HG02970 (cell line): ENCODE measurements around the gene EPB41L4B.
"Not testable (repeated sequence)": the region's sequence is repeated elsewhere in the genome, so short reads cannot be mapped to it uniquely, and the experiment has no call there.

Source experiments
- ATAC-seq: cut with Tn5 transposase; IDR thresholded peaks from one replicate; pipeline ENCODE4 v1.9.1; 2021; ENCODE audit warnings: mild to moderate bottlenecking, moderate library complexity, moderate number of reproducible peaks; ENCODE audit not compliant: unreplicated experiment, low FRiP score

EPB41L4B gene

DNA sequence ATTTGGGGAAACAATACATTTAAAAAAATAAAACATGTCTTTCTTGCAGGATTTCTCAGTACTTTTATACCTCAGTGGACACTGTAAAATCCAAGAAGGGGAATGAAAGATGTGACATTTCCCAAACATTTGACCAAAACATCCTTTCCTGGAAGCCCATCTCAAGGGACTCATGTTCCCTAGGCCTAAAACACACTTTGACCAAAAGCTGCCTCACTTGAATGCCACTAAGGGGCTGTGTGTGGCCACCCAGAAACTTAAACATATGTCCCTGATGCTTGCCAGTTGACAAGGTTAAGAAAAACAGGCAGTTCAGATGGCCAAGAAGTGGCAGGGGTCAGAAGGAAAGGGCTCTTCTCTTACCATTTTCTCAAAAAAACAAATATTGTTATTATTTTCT lies 73.6 kb downstream of the EPB41L4B start:
- ATAC-seq: no peak

DNA sequence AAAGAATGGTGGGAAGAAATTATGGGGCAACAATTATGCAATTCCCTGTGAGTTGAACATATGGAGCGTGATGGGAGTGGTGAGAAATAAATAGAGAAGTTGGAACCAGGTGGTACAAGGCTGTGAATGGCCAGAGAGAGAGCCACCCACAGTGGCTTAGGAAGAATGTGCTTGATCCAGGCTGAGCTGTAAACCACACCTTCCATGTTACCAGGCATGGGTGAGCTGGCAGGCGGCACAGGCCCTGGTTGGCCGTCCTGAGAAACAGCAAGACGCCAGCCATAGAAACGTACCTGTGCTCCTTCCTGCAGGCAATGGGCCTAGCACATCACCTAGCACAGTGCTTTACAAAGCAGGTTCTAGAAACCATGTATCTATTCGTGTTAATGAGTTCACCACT lies 74.3 kb downstream of the EPB41L4B start:
- no peak for ATAC-seq

DNA sequence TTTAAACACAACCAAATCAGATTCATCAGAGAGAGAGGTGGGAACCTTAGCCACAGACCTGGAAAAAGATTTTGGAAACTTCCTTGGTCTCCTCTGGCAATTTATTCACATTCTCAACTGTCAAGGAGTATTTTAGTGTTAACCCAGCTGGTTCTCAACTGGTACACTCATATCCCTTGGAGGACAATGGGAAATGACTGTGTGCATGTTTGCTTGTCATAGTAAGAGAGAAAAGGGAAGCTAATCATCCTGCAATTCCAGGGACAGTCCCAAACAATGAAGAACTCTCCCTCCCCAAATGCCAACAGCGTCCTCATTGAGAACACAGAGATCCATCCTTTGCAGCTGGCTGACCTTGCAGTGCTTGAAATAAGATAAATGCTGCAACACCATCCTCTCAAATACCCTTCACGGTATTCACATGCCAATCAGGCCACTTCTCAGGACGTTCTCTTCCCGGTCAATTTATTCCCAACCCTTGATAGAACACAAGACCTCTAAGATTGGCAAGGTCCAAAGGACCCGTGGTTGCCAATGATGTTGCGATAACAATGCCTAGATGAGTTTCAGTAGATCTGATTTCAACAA lies 75.5 kb downstream of the EPB41L4B start:
- ATAC-seq: no peak

DNA sequence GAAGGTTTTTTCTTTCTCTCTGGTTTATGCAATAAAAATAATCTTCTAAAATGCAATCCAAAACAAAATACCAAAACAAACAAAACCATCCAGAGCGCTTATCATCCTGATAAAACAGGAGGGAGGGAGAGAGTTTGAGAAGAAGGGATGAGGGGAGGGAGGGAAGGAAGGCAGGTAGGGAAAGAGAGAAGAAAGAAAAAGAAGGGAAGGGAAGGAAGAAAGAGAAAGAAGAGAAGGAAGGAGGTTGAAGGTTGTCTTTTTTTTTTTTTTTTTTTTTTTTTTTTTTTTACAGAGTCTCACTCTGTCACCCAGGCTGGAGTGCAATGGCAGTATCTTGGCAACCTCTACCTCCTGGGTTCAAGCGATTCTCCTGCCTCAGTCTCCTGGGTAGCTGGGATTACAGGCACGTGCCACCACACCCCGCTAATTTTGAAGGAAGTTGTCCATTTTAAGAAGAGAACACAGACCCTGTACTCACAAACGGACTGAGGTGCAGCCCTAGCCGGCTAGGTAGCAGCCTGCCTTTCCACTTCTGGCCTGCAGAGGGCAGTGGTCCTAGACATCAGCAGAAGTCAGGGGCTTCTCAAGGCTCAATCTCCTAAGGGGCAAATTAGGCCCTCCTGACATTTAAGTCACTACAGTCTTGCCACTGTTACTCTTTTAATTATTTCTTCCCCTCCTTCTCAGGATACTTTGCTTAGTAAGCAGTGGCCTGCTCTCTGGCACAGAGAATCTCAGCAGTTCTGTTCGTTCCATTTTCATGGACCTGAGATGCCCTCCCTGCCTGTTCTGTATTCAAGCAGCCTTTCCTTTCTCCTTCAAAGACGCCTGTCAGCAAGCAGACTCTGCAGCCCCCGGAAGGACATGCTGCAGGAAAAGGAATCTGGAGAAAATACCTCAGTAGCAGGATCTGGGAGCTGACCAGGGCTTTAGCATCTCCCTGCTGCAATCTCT lies 76.4 kb downstream of the EPB41L4B start:
- peak; percentile 79 for ATAC-seq

DNA sequence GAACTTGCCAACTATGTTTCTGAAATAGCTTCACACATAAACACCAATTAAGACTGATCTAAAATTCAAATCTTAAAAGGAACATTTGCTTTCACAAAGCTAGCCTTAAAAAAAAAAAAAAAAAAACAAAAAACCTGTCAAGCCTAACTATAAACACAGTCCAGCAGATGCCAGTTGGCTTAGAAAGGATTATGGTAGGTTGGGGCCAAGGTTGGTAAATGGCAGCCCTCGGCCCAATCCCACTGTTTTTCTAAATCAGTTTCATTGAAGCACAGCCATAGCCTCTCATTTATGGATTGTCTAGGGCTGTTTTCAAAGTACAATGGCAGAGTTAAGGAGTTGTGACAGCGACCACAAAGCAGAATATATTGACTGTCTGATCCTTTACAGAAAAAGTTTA lies 78.1 kb downstream of the EPB41L4B start:
- no peak for ATAC-seq

DNA sequence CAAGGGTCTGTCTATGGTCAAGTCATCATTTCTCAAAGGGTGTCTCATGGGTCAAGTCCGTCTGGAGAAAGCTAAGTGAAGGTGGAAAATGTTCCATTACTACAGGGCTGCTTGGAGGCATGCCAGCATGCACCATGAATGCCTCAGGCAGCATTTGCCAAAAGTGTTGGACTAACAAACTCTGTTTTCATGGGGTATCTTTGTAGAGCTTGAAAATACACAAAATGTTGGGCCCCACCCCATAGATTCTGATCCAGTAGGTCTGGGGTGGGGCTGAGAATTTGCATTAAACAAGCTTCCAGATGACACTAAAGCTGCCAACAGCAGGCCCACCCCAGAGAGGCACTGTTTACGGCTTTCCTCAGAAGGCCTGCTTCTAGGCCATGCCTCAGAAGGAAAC lies 78.8 kb downstream of the EPB41L4B start:
- ATAC-seq: no peak

DNA sequence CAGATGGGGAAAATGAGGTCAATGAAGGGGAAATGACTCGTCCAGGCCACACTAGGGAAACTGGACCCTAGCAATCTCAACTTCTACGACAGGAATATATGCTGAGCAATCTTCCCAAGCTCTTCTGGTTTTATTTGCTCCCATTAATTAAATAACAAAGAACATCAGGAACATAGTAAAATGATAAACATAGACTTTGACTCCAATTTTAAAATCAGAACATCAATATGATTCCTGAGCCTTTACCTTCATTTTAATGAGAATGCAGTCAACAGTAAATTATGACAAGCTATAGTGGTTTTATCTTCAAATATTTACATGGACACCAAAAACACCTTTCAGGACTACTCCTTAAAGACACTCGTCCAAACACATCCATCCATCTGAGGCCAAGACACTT lies 79.7 kb downstream of the EPB41L4B start:
- ATAC-seq: no peak

DNA sequence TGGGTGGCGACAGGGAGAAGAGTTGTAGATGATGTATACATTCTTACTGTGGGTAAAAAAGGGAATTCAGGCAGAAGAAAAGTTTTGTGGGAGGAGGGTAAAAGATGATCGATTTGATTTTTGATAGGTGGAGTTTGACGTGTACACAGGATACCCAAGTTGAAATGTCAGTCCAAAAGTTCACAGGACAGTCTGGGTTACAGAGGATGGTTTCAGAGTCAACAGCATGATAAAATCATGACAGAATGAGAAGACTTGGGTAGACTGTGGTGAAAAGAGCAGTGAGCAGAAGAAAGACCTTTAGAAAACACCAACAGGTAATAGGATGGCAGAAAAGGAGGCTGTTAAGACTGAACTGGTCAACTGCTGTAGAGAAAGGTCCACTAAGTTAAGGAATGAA lies 81.6 kb downstream of the EPB41L4B start:
- no peak for ATAC-seq

DNA sequence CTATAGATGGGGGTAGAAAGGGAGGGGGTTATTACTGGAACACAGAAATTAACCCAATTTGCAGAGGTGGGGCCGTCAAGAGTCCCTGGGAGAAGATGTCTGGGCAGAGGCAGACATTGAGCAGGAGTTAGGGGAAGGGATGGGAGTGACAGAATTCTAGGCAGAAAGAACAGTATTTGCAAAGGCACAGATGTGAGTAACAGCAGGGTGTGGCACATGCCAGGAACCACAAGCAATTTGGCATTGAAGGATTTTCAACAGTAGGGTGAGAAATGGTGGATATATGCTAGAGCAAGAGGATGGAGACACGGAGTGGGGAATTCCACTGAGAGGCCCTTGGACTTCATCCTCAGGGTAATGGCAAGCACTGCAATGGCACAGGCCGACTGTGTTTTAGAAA lies 82.2 kb downstream of the EPB41L4B start:
- ATAC-seq: no peak

DNA sequence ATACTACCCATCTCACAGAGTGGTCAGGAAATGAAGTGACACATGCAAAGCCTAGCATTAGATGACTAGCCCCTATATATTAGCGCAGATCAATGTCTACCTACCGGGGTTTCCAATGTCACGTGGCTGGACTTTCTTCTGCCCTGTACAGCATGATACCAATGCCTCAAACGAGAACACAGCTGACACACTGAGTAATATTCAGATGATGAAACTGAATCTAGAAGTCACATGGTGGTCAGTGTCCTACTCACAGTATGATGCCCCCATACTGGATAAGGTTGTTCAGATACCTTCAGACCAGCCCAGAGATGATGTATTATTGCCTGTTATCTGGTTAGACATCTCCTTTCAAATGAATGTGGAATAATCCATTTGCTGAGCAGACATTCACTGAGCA lies 82.7 kb downstream of the EPB41L4B start:
- ATAC-seq: no peak

DNA sequence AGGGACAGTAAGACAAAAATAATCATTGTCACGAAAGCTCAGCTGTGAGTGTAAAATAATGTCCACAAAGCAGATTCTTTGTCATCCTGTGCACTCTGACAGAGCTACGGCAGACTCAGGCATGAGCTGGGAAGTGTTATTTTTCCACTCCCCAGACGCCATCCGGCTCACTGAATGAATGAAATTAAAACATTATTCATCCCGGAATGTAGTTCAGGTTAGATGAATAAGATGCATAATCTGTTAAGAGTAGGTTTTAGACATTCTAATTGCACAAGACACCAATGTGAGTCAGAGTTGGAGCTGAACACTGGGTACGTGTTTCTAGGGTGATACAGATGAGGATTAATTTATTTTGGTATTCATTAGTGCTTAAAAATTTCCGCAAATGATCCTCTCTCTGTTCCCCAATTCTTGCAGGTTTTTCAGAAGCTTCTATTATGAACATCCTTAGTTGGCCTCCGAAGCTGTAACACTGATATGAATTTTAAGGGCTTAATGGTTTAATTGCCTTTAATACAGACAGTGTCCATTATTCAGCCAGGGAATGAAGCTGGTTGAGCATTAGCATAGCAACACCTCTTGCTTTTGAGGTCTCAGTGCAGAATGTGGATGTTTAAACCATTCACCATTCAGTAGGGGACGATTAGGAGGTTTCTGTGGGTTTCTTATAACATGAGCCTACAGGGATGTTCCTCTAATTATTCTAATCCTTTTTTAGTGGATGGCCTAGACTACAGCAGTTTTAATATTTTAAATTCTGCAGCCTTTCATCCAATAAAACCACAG lies 88.2 kb downstream of the EPB41L4B start:
- ATAC-seq: no peak

DNA sequence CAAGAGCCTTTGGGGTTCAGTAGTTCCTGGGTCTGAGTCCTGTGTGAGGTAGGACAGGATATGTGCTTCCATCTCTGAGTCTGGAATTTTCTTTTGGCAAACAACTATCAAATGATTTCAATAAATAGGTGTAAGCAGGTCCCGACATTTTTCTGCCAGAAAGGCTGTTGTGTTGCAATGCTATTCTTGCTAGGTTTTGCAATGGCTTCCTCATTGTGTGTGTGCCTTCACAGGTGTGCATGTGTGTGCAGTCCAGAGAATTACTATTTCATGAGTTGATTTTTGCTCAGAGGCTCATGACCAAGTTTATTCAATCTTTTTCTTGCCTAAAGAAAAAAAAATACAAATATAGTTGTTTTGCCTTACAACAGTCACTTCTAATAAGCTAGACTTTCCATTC lies 89.3 kb downstream of the EPB41L4B start:
- ATAC-seq: no peak

DNA sequence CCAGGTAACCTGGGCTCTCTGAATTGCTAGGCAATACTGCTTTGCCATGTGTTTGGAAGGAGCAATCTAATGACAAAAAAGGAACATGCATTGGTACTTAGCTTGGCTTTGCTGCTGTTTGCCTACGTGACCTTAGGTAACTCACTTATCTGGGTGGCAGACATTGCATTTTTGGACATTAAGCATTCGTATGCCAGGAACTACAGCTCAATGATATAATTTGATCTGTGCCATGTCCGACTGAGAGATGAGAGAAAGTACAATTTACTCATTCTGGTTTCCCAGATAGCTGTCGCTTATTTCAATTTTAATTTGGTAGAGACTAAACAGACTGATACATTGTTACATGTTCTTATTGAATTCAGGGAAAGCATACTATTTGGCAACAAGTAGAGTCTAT lies 90.6 kb downstream of the EPB41L4B start:
- no peak for ATAC-seq

DNA sequence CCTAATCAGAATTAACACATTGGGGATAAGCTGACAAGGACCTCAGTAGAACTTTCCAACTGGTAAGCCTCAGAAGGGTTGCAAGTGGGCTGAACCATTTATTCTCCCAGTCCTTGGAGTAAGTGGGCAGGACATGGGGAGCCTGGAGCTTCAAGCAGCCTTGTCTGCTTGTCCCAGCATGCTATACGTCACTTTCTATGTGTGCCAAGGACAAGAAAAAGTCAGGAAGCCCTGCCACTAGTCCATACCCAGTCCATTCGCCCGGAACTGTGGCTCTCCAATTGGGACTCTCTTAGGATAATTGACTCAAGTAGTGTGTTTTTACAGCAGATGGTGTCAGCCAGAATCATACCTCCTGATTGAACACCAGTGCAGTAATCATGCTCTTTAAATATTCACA lies 91.2 kb downstream of the EPB41L4B start:
- no peak for ATAC-seq

DNA sequence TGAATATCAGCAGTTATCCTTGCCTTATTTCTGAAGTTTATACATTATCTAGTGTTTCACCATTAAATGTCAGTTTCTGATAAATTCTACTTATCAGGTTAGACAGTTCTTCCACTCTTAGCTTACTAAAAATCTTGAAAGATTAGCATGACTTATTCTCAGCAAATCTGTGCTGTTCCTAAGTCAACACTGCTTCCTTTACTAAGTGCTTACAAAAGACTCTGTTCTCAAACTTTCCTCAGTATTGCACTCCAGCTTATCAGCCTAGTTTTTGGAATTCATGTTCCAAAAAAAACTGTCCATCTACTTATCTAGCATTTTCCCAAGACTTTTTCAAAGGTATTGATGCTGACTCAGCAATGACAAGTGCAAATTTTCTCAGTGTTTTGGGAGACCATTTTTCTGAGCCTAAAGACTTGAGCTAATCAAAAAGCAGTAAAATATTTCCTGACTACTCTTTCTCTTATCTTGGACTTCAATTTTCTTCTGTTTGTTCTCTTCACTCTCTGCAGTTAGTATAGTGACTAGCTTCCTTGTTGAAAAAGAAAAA lies 92.7 kb downstream of the EPB41L4B start:
- no peak for ATAC-seq

DNA sequence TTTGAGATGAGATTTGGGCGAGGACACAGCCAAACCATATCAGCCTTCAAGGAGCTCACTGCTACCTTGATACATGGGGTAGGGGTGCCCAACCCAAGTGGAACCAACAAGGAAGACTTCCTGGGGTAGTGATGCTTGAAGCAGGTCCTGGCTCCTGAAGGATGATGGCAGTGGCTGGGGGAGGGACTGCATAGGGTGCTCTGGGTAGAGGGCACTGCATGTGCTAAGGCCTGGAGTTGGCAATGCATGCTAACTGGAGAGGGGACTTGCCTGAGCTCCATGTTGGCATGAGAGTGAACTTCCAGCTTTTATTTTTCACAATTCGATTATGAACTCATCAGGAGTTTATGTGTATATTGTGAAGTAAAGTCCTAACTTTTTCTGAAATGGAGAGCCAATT lies 95.2 kb downstream of the EPB41L4B start:
- ATAC-seq: no peak

DNA sequence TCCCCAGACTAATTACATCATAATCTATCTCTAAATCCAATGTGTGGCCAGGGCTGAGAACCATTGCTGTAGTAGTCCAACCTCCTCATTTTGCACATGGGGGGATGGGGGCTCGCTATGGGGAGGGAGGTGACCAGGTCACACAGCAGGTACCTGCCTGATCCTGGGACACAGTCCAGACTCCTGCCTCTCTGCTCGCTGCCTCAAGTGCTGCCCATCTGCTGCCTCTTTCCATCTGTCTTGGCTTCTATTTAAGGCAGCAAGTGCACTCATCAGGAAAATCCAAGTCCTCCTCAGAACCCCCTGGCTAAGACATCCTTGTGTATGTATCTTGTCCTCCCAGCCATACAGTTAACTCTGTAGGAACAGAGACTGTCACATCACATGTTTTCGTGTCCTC lies 96.1 kb downstream of the EPB41L4B start:
- ATAC-seq: no peak

DNA sequence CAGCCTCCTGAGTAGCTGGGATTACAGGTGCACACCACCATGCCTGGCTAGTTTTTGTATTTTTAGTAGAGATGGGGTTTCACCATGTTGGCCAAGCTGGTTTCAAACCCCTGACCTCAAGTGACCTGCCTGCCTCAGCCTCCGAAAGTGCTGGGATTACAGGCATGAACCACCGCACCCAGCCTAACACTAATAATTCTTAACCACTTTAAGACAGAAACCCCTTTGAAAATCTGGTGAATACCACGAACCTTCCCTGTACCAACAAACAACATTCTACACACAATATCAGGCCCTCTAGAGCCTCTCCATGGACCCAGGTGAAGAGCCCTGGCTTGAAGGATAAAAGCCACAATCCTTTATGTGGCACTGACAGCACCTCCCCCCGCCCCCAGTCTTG lies 102.6 kb downstream of the EPB41L4B start:
- not testable (repeated sequence) for ATAC-seq

DNA sequence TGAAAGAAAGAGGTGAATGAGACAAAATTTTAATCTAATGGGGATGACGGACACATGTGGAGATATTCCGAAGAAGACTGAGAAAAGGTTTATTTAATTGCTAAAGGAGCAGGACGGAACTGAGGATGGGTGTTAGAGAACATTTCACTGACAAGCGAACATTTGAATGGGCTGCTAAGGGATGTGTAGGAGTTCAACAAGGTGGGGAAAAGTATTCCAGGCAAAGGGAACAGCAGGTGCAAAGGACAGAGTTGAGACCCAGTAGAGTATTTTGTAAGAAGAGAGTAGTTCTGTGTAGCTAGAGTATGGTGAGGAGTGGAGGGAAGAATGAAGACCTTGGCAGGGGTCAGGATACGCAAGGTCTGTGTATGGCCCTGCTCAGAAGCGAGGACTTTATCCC lies 106.4 kb downstream of the EPB41L4B start:
- ATAC-seq: no peak

DNA sequence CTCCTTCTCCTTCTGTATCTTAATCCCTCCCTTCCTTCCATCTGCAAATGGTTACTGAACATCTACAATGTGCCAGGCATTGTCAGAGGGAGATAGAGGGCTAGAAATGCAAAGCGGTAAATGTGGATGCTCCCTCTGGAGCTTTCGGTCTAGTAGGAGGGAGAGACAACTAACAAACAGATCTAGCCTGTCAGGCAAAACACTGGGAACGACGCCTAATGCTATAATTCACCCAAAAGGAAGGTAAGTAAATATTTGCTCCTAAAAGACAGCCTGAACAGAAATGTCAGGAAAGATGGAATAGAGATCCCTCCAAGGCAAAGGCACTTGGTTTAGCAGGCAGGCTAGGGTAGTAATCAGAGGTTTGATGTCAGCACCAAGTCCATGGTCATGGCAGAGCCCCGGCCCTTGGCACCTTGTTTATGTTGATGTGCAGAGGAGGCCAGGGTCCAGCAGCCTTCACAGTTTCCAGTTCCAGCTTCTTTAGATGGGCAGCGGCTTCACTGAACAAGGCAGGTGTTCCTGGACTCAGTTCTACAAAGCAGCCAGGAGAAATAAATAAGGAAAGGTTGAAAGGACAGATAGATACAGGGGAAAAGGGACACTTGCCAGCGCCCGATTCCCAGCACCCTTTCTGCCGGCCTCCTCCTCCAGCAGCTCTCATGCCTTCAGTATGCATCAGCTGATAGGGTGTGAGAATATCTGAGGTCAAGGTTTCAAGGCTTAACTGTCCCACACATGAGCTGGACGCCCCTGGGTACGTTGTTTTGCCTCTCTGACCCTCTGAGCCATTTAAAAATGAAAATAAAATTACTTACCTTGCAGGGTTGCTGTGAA lies 107.4 kb downstream of the EPB41L4B start:
- ATAC-seq: no peak
